NCI-H1092 treated with DMSO at 0.1 percent for 48 hours (cell line): ENCODE data around the gene LDLR.
A peak's percentile ranks its signal among the peaks of the same experiment; 100 is the strongest.

Source experiments
- DNase-seq: peaks from one replicate; lab custom pipeline; 2025; lab: John Stamatoyannopoulos, UW

The LDLR gene

DNA sequence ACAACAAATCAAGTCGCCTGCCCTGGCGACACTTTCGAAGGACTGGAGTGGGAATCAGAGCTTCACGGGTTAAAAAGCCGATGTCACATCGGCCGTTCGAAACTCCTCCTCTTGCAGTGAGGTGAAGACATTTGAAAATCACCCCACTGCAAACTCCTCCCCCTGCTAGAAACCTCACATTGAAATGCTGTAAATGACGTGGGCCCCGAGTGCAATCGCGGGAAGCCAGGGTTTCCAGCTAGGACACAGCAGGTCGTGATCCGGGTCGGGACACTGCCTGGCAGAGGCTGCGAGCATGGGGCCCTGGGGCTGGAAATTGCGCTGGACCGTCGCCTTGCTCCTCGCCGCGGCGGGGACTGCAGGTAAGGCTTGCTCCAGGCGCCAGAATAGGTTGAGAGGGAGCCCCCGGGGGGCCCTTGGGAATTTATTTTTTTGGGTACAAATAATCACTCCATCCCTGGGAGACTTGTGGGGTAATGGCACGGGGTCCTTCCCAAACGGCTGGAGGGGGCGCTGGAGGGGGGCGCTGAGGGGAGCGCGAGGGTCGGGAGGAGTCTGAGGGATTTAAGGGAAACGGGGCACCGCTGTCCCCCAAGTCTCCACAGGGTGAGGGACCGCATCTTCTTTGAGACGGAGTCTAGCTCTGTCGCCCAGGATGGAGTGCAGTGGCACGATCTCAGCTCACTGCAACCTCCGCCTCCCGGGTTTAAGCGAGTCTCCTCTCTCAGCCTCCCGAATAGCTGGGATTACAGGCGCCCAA is at the start of gene LDLR:
Gene LDLR, plus strand, starts transcription at position 210 of the 760 bp plus-strand sequence. Its CDS starts 86 bp downstream, at position 296.
- peak; percentile 70 for DNase-seq

DNA sequence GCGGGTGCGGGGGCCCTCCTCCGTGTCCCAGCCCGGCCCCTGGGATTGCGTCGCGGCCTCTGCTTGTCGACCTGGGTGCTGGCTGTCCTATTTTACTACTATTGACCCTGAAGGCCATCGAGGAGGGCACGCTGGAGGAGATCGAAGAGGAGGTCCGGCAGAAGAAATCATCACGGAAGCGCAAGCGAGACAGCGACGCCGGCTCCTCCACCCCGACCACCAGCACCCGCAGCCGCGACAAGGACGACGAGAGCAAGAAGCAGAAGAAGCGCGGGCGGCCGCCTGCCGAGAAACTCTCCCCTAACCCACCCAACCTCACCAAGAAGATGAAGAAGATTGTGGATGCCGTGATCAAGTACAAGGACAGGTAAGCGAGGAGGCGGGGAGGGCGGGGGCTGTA is 48.1 kb upstream of the LDLR start:
- DNase-seq, result no peak

GRCh38 chr19:11041966-11042627 is 47.2 kb upstream of the LDLR start:
- DNase-seq, result no peak

DNA sequence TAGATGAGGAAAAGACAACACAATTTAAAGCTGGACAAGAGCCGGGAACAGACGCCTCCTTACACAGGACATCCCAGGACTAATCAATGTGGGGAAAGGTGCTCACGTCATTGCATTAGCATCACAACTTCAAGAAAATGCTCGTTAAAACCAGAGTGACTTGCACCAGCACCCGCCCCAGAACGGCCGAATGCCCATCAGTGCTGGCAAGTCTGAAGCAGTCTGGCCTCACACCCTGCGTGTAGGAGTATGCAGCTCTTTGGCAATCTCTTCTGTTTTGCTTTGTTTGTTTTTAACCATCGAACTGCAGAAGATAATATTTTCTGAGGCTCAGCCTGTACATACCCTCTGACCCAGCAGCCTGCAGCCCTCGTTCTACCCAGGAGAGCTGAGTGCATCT is 44.8 kb upstream of the LDLR start:
- DNase-seq, result no peak

GRCh38 chr19:11045536-11045935 is 43.7 kb upstream of the LDLR start:
- no peak for DNase-seq

DNA sequence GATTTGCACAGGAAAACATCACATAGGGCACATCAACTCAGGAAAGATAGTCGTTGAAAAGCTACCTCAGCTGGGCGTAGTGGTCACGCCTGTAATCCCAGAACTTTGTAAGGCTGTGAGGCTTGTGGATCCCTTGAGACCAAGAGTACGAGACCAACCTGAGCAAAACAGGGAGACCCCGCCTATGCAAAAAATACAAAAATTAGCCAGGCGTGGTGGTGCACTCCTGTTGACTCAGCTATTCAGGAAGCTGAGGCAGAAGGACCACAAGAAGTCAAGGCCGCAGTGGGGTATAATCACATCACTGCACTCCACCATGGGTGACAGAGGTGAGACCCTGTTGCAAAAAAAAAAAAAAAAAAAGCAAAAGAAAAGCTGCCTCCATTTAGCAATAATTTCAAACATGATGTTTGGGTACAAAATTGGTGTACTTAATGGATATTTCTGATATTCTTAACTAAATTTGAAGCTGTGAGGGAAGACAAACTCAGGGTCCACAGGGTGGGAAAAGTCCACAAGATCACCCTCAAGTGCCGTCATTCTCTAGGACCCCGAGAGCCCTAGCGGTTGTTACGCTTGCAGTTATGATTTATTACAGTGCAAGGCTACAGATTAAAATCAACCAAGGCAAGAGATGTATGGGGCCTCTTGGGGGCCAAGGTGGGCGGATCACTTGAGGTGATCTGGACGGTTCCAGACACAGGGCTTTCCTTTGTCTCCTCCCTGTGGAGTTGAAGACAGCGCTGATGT is 42.5 kb upstream of the LDLR start:
- no peak for DNase-seq

DNA sequence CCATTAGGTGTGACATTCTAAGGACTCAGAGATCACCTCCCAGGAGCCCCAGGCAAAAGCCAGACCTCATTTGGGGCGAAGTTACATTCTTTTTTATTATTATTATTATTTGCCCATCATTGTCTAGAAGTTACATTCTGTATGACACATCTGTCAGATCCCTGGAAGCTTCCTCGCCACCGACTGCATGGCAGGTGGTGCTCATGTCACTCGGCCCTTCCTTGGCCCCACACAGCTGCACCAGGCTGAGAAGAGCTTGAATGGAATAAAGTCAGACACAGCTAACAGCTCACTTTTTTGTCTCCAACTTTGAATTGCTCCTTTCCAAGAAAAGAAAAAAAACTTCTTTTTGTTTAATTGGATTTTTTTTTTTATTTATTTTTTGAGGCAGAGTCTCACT is 41.4 kb upstream of the LDLR start:
- DNase-seq, result no peak

DNA sequence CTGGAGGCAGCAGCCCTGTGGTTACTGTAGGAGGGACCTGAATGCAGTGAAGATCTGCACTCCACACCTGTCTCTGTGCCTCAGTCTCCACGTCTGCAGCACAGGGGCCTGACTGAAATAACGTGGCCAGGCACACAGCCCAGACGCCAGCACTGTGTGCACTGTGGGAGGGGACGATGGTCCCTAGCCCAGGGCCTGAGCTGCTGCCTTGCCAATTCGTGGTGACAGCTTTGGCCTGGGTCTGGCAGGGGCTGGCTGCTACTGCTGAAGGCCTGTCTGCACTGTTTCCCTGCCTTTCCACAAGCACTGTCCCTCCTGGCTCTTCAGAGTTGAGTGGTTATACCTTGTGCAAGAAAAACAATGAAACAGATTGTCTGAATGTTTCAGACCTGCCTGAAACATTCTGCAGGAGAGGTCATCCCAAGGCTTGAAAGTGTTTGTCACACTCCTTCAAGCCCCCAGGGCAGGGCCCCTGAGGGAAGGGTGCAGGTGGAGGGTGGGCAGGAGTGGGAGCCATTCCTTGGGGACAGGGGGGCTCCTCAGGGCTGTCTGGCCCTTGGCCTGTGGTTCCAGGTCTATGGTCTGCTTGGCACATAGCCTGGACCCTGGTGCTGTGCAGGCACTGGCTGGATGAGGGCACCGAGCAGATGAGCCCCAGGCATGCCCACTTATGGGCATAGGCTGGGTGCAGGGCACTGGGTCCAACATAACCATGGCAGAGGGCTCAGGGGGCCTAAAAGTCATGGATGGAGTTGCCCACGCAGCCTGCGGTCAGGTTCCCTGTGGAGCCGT is 38.7 kb upstream of the LDLR start:
- no peak for DNase-seq

DNA sequence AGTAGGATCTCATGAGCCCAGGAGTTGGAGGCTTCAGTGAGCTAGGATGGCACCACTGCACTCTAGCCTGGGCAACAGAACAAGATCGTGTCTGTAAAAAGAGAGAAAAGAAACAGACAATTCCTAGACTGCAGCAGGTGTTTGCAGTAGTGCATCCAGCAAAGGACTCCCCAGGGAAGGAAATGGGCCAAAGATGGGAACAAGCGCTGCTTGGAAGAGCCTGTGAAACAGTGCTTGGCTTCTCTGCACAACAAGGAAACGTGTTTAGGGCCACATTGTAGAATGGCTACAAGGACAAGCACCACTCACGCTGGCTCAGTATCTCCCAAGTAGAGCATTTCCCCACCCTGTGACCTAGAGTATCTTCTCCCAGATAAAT is 35.5 kb upstream of the LDLR start:
- DNase-seq, result no peak

DNA sequence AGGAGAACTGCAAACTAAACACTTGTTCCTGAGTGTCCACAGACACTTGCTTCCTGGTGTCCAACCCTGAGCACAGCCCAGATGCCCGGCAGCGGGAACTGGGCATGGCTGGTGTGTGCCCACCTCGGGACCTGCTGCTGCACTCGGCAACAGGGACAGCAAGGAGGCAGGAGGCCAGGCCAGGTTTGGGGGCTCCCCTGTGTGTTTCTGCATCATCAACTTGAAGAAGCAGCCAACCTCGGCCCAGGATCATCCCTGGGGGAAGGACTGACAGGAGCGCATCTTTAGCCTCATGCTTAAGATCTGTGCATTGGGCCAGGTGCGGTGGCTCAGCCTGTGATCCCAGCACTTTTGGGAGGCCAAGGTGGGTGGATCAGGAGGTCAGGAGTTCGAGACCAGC is 35.1 kb upstream of the LDLR start:
- DNase-seq, result no peak

- no peak for DNase-seq
Observed at GRCh38 chr19:11054628-11055027, 34.6 kb upstream of the LDLR start.

DNA sequence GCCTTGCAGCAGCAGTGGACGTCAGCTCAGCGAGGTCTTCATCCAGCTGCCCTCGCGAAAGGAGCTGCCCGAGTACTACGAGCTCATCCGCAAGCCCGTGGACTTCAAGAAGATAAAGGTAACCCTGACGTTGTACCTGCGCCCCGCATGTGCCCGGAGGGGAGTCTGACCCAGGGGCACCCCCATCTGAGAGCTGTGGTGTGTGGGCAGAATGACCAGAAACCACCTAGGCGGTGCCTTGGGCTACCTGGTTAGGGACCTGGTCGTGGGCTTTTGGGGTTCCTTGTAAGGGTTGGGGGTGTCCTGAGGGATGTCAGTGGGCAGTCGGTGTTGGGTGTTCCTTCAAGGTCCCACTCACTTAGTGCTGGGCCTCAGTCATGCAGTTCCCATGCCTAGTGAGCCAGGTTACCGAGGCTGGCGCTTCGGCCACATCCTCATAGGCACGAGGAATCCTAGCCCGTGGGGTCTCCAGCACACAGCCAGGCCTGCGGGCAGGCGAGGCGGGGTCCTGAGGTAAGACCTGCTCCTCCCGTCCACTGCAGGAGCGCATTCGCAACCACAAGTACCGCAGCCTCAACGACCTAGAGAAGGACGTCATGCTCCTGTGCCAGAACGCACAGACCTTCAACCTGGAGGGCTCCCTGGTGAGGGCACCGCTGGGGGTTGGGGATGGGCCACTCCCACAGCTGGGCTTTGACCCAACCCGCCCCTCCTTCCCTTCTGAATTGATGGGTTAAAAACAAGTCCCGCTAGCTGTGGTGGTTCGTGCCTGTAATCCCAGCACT is 30.8 kb upstream of the LDLR start:
- DNase-seq, result no peak

DNA sequence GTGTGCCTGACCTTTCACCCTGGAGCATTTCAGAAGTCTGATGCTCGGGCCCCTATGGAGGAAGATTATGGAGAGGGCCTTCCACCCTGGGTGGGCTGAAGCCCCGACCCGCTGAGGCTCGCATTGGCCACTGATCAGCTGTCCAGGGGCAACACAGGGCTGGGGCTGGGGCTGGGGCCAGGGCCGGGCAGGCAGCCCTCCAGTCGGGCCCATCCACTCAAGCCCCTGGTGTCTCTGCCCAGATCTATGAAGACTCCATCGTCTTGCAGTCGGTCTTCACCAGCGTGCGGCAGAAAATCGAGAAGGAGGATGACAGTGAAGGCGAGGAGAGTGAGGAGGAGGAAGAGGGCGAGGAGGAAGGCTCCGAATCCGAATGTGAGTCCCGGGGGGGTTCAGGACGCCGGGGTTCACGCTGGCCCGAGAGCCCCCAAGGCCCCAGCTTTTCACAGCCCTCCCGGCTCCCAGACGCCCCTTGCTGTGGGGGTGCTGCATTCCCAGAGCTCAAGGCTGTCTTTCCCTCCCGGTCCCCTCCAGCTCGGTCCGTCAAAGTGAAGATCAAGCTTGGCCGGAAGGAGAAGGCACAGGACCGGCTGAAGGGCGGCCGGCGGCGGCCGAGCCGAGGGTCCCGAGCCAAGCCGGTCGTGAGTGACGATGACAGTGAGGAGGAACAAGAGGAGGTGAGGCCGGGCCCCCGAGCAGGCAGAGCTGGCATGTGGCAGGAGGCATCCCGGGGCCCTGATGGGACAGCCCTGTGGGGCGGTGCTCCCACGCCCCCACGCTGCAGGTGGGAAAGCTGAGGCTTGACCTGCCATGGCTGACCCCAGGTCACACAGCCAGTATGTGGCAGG is 29.5 kb upstream of the LDLR start:
- DNase-seq, result no peak

DNA sequence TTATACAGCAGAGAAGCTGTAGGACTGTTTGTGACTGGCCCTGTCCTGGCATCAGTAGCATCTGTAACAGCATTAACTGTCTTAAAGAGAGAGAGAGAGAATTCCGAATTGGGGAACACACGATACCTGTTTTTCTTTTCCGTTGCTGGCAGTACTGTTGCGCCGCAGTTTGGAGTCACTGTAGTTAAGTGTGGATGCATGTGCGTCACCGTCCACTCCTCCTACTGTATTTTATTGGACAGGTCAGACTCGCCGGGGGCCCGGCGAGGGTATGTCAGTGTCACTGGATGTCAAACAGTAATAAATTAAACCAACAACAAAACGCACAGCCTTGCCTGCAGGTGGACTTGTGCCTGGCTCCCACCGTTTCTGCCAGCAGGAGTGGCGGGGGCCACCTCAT is 27.3 kb upstream of the LDLR start:
- DNase-seq, result no peak

GRCh38 chr19:11063434-11063833 is 25.8 kb upstream of the LDLR start:
- no peak for DNase-seq

GRCh38 chr19:11064831-11065303 is 24.4 kb upstream of the LDLR start:
- DNase-seq, result no peak

- no peak for DNase-seq
Observed at GRCh38 chr19:11066326-11066725, 22.9 kb upstream of the LDLR start.

DNA sequence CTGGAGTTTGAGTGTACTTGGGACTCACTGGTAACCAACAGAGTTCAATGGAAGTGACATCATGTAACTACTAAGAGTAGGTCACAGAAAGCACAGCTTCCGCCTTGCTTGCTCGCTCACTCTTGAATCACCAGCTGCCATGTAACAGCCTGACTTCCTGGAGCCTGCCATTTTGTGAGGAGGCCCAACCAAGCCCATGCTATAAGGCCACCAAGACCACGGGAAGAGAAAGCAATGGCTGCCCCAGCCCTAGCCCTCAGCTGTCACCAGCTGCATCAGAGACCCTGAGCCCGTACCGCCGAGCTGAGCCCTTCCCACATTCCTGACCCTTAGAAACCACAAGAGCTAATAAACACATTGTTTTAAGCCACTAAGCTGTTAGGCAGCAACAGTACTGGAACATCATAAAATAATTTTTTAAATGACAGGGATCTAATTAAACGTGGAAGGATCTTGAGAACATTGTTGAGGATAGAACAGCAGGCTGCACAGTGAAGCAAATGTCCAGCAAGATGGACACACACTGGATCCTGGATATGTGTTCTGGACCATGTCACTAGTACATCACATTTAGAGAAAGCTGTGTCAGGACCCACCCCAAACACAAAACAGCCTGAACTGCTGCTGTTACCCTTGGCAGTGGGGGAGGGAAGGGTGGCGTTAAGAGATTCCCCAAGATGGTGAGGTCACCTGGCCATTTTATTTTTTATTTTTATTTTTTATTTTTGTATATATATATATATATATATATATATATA is 21.7 kb upstream of the LDLR start:
- DNase-seq, result no peak

- DNase-seq, result no peak
Observed at GRCh38 chr19:11069561-11069960, 19.7 kb upstream of the LDLR start.

DNA sequence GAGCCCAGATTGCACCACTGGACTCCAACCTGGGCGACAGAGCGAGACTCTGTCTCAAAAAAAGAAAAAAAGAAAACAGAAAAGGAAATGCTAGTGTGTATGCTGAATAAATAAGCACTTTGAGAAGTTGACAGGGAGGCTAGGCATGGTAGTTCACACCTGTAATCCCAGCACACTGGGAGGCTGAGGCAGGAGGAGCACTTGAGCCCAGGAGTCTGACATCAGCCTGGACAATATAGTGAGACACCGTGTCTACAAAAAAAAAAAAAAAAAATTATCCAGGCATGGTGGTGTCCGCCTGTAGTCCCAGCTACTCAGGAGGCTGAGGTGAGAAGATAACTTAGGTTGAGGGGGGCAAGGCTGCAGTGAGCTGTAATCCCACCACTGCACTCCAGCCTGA is 19.1 kb upstream of the LDLR start:
- no peak for DNase-seq
